T1000 (cell line): Measurements from ENCODE around the gene SAMD10.

Source experiments
- DNase-seq: peaks from one replicate; lab custom pipeline; 2025; ENCODE audit warnings: mixed read lengths; lab: John Stamatoyannopoulos, UW

Gene SAMD10

GRCh38 chr20:63956664-63957003 lies 22.8 kb downstream of the SAMD10 start:
- DNase-seq = no peak

GRCh38 chr20:63955827-63956663 lies 23.4 kb downstream of the SAMD10 start, which contains the start of gene UCKL1:
UCKL1 (minus strand) TSS chr20:63956416; CDS start chr20:63956372, 44 bp downstream.
- peak; percentile 58 for DNase-seq

GRCh38 chr20:63955281-63955826 lies 24.1 kb downstream of the SAMD10 start:
- DNase-seq = no peak

- DNase-seq = no peak
Observed at GRCh38 chr20:63953764-63954429, 25.5 kb downstream of the SAMD10 start.

GRCh38 chr20:63952769-63953168 lies 26.7 kb downstream of the SAMD10 start:
- DNase-seq = no peak

GRCh38 chr20:63952210-63952535 lies 27.3 kb downstream of the SAMD10 start:
- no peak for DNase-seq

- DNase-seq = no peak
Observed at GRCh38 chr20:63951398-63952209, 27.8 kb downstream of the SAMD10 start.

- DNase-seq = no peak
Observed at GRCh38 chr20:63950701-63951397, 28.6 kb downstream of the SAMD10 start.

- no peak for DNase-seq
Observed at GRCh38 chr20:63947638-63948456, 31.6 kb downstream of the SAMD10 start.

GRCh38 chr20:63946986-63947637 lies 32.3 kb downstream of the SAMD10 start:
- DNase-seq = no peak

GRCh38 chr20:63945921-63946920 lies 33.2 kb downstream of the SAMD10 start:
- DNase-seq = no peak

GRCh38 chr20:63945031-63945658 lies 34.3 kb downstream of the SAMD10 start:
- no peak for DNase-seq

GRCh38 chr20:63944078-63944941 lies 35.1 kb downstream of the SAMD10 start:
- DNase-seq = no peak

GRCh38 chr20:63943808-63944077 lies 35.7 kb downstream of the SAMD10 start:
- no peak for DNase-seq

GRCh38 chr20:63942969-63943807 lies 36.3 kb downstream of the SAMD10 start:
- DNase-seq = no peak

- DNase-seq = peak; percentile 15
Observed at GRCh38 chr20:63942250-63942951, 37.0 kb downstream of the SAMD10 start.
